GM21737 (cell line): Measurements from ENCODE around the gene INS.

Experiments used
- ATAC-seq: cut with Tn5 transposase; IDR thresholded peaks from one replicate; pipeline ENCODE4 v1.9.1; 2021; ENCODE audit warnings: mild to moderate bottlenecking, moderate library complexity; ENCODE audit not compliant: unreplicated experiment

The INS gene

GRCh38 chr11:2149460-2149859 is 11.5 kb downstream of the INS start:
- ATAC-seq = no peak

GRCh38 chr11:2148595-2148994 is 12.4 kb downstream of the INS start:
- ATAC-seq = no peak

GRCh38 chr11:2147391-2147790 is 13.6 kb downstream of the INS start:
- no peak for ATAC-seq

GRCh38 chr11:2146051-2146450 is 15.0 kb downstream of the INS start:
- ATAC-seq = no peak

GRCh38 chr11:2144544-2145248 is 16.3 kb downstream of the INS start:
- ATAC-seq = no peak

GRCh38 chr11:2143799-2144543 is 17.0 kb downstream of the INS start:
- ATAC-seq = no peak

- no peak for ATAC-seq
Measured at GRCh38 chr11:2143477-2143798, 17.6 kb downstream of the INS start.

GRCh38 chr11:2142762-2143202 is 18.2 kb downstream of the INS start:
- no peak for ATAC-seq

- ATAC-seq = no peak
Measured at GRCh38 chr11:2142300-2142759, 18.7 kb downstream of the INS start.

- ATAC-seq = no peak
Measured at GRCh38 chr11:2140411-2141400, 20.3 kb downstream of the INS start.

GRCh38 chr11:2139621-2140337 is 21.2 kb downstream of the INS start:
- no peak for ATAC-seq

GRCh38 chr11:2139123-2139521 is 21.9 kb downstream of the INS start, which contains the start of gene IGF2:
Gene IGF2, minus strand, starts transcription at chr11:2139389. Its CDS starts 3,866 bp downstream, at chr11:2135523.
- no peak for ATAC-seq

GRCh38 chr11:2138431-2139122 is 22.4 kb downstream of the INS start:
- no peak for ATAC-seq

GRCh38 chr11:2138068-2138430 is 23.0 kb downstream of the INS start:
- ATAC-seq = no peak

- ATAC-seq = no peak
Measured at GRCh38 chr11:2137202-2138067, 23.6 kb downstream of the INS start.

- ATAC-seq = no peak
Measured at GRCh38 chr11:2136952-2137201, 24.1 kb downstream of the INS start.

GRCh38 chr11:2136209-2136951 is 24.6 kb downstream of the INS start:
- ATAC-seq = no peak

- ATAC-seq = no peak
Measured at GRCh38 chr11:2135648-2136201, 25.3 kb downstream of the INS start.
